Osteoblast (primary cell): ENCODE data around the gene GRM5. TPM values are rescaled to one million over a fixed set of nuclear protein-coding genes. Genes with fewer than 3 reads are reported as not detected.
"Not testable (repeated sequence)": the region's sequence is repeated elsewhere in the genome, so short reads cannot be mapped to it uniquely, and the experiment has no call there.

Experiments
- DNase-seq: peaks from one replicate; pipeline ENCODE4 v3.0.0; 2011; ENCODE audit warnings: low spot score, mixed read lengths; ENCODE audit not compliant: insufficient read length; ENCODE audit errors: missing footprints
- H2AFZ ChIP-seq: 2 replicates; pipeline ENCODE4 v1.6.0; 2011; ENCODE audit warnings: mild to moderate bottlenecking, low read length
- H3K27ac ChIP-seq: 2 replicates; pipeline ENCODE4 v1.5.1; 2011; ENCODE audit warnings: mild to moderate bottlenecking, low read depth, low read length, moderate library complexity
- H3K27me3 ChIP-seq: 2 replicates; pipeline ENCODE4 v1.6.0; 2012; ENCODE audit warnings: mild to moderate bottlenecking, control low read depth, inconsistent platforms, low read length, moderate library complexity; ENCODE audit not compliant: insufficient read depth
- H3K36me3 ChIP-seq: 2 replicates; pipeline ENCODE4 v1.5.1; 2011; ENCODE audit warnings: mild to moderate bottlenecking, low read length, control low read depth, moderate library complexity; ENCODE audit not compliant: insufficient read depth
- H3K4me1 ChIP-seq: 2 replicates; pipeline ENCODE4 v1.5.1; 2011; ENCODE audit warnings: mild to moderate bottlenecking, low read length, control low read depth, moderate library complexity; ENCODE audit not compliant: insufficient read depth
- H3K4me2 ChIP-seq: 2 replicates; pipeline ENCODE4 v1.6.0; 2011; ENCODE audit warnings: mild to moderate bottlenecking, low read length; ENCODE audit not compliant: insufficient read depth
- H3K4me3 ChIP-seq: fragments of 200-600 bp; sonication (generic); 3 replicates; pipeline ENCODE4 v1.5.1; 2012; ENCODE audit warnings: mild to moderate bottlenecking, low read length, inconsistent platforms; ENCODE audit not compliant: insufficient read depth
- H3K79me2 ChIP-seq: 2 replicates; pipeline ENCODE4 v1.6.0; 2012; ENCODE audit warnings: mild to moderate bottlenecking, low read length, control low read depth, inconsistent platforms; ENCODE audit not compliant: insufficient read depth
- H3K9me3 ChIP-seq: 2 replicates; pipeline ENCODE4 v1.5.1; 2011; ENCODE audit warnings: low read depth, low read length, control low read depth
- H4K20me1 ChIP-seq: 2 replicates; pipeline ENCODE4 v1.6.0; 2012; ENCODE audit warnings: mild to moderate bottlenecking, low read length, control low read depth; ENCODE audit not compliant: insufficient read depth
- total RNA-seq: library from RNA; depleted of rRNA; stranded (reverse); fragments of >200 nt; gene quantifications from 2 replicates; pipeline ENCODE4 v1.2.3, GENCODE V29; 2012
- TF ChIP-seq, protein P1 (sequence below): IDR thresholded peaks from 2 replicates; pipeline ENCODE4 v1.5.1; 2011; ENCODE audit warnings: mild to moderate bottlenecking, low read depth, low read length, moderate library complexity; ENCODE audit errors: extremely low read depth

The GRM5 gene
- total RNA-seq, 1 donor, result not detected

GRCh38 chr11:88861618-88862017 lies 204.2 kb downstream of the GRM5 start:
- Histone ChIP-seq H3K27ac (no peak overlapping the region), H3K4me2 (no peak overlapping the region), H2AFZ (no peak overlapping the region), H3K9me3 (no peaks in the 10 kb centered on the region), H3K4me1 (no peaks in the 10 kb centered on the region), H3K4me3 (no peak overlapping the region), H3K79me2 (no peaks in the 10 kb centered on the region), H3K27me3 (no peaks in the 10 kb centered on the region), H4K20me1 (no peaks in the 10 kb centered on the region), H3K36me3 (no peaks in the 10 kb centered on the region)
- DNase-seq, result no peak
- TF ChIP-seq, protein P1, sequence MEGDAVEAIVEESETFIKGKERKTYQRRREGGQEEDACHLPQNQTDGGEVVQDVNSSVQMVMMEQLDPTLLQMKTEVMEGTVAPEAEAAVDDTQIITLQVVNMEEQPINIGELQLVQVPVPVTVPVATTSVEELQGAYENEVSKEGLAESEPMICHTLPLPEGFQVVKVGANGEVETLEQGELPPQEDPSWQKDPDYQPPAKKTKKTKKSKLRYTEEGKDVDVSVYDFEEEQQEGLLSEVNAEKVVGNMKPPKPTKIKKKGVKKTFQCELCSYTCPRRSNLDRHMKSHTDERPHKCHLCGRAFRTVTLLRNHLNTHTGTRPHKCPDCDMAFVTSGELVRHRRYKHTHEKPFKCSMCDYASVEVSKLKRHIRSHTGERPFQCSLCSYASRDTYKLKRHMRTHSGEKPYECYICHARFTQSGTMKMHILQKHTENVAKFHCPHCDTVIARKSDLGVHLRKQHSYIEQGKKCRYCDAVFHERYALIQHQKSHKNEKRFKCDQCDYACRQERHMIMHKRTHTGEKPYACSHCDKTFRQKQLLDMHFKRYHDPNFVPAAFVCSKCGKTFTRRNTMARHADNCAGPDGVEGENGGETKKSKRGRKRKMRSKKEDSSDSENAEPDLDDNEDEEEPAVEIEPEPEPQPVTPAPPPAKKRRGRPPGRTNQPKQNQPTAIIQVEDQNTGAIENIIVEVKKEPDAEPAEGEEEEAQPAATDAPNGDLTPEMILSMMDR, result no peak

- DNase-seq, H3K9me3 ChIP-seq, H3K4me1 ChIP-seq, H3K36me3 ChIP-seq, H4K20me1 ChIP-seq, H3K79me2 ChIP-seq, H3K4me3 ChIP-seq, H2AFZ ChIP-seq, H3K27ac ChIP-seq, H3K4me2 ChIP-seq, H3K27me3 ChIP-seq: not testable (repeated sequence)
Observed at GRCh38 chr11:88860431-88860830, 205.4 kb downstream of the GRM5 start.

- not testable (repeated sequence) for H2AFZ ChIP-seq, H3K27me3 ChIP-seq, H3K4me1 ChIP-seq, DNase-seq, H3K27ac ChIP-seq, H4K20me1 ChIP-seq, H3K4me3 ChIP-seq, H3K4me2 ChIP-seq, H3K79me2 ChIP-seq, H3K9me3 ChIP-seq, H3K36me3 ChIP-seq
Observed at GRCh38 chr11:88853963-88854362, 211.8 kb downstream of the GRM5 start.

DNA sequence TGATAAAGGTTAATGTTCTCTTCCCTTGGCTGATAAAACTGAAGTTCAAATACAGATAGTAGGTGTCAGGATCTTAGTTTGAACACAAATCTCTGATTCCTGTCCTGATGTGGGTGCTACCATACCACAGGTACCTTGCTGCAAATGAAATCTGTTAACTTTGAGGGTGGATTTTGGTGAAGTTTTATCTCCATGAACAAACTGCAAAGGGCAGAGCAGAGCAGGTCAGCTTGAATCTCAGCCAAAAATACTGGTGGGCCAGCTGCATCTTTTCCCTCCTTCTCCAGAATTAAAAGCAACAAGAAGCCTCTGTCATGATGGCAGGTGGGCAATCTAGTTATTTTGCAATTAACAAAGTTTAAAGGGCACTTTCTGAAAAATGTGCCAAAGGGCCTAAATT lies 214.2 kb downstream of the GRM5 start:
- H3K79me2 ChIP-seq, H3K4me3 ChIP-seq, DNase-seq, H3K27me3 ChIP-seq, H3K4me2 ChIP-seq, H4K20me1 ChIP-seq, H3K27ac ChIP-seq, H3K36me3 ChIP-seq, H3K9me3 ChIP-seq, H2AFZ ChIP-seq, H3K4me1 ChIP-seq: not testable (repeated sequence)

DNA sequence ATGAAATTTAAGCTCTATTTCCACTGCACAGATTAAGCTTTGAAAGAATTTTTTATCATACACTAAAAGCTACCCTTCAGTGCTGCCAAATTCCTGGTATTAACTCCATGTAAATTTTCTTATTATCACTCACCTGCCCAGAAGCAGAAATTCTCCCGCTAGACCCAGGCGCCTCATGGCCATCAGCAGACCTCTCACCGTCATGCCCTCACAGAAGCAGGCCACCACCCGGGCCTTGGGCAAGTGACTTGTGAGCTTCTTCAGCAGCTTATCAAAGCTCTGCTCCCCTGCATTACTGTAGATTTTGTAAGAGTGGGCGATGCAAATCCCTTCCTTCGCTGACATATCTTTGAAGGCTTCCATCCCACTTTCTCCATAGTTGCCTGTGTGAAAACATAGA lies 216.0 kb downstream of the GRM5 start:
- H3K36me3 ChIP-seq, H3K4me3 ChIP-seq, H3K4me1 ChIP-seq, H4K20me1 ChIP-seq, H2AFZ ChIP-seq, H3K27me3 ChIP-seq, DNase-seq, H3K27ac ChIP-seq, H3K79me2 ChIP-seq, H3K4me2 ChIP-seq, H3K9me3 ChIP-seq: not testable (repeated sequence)

GRCh38 chr11:88849368-88849767 lies 216.4 kb downstream of the GRM5 start:
- H3K4me1 ChIP-seq, result peaks cover 4% of the 10 kb centered on the region
- no peaks in the 10 kb centered on the region for H3K79me2 ChIP-seq
- H2AFZ ChIP-seq, result no peak overlapping the region
- H3K4me2 ChIP-seq, result no peak overlapping the region
- H3K4me3 ChIP-seq, result no peak overlapping the region
- no peak overlapping the region for H3K27ac ChIP-seq
- H3K36me3 ChIP-seq, result no peaks in the 10 kb centered on the region
- TF ChIP-seq, protein P1, result no peak
- peak; percentile 61 for DNase-seq
- no peaks in the 10 kb centered on the region for H3K9me3 ChIP-seq
- H4K20me1 ChIP-seq, result no peaks in the 10 kb centered on the region
- no peaks in the 10 kb centered on the region for H3K27me3 ChIP-seq

- not testable (repeated sequence) for H2AFZ ChIP-seq, H3K9me3 ChIP-seq, H3K4me2 ChIP-seq, H3K4me1 ChIP-seq, H3K36me3 ChIP-seq, H3K79me2 ChIP-seq, H3K27me3 ChIP-seq, H3K4me3 ChIP-seq, H4K20me1 ChIP-seq, H3K27ac ChIP-seq, DNase-seq
Observed at GRCh38 chr11:88846266-88846665, 219.5 kb downstream of the GRM5 start.

DNA sequence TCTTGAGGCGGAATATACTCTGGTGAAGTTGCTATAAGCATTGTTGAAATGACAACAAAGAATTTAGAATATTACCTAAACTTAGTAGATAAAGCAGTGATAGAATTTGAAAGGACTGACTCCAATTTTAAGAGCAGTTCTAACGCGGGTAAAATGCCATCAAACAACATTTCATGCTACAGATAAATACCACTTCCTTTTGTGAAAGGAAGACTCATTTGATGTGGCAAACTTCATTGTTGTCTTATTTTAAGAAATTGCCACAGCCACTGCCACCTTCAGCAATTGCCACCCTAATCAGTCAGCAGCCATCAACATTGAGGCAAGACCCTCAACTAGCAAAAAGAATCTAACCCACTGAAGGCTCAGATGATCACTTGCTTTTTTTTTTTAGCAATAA lies 220.8 kb downstream of the GRM5 start:
- not testable (repeated sequence) for H3K27ac ChIP-seq, H4K20me1 ChIP-seq, DNase-seq, H2AFZ ChIP-seq, H3K9me3 ChIP-seq, H3K27me3 ChIP-seq, H3K79me2 ChIP-seq, H3K36me3 ChIP-seq, H3K4me2 ChIP-seq, H3K4me1 ChIP-seq, H3K4me3 ChIP-seq
